ENCODE measurements around the gene ASPM.

Gene ASPM

GRCh38 chr1:197171531-197171930 is 25.1 kb upstream of the ASPM start:
- no peak overlapping the region for H3K27ac ChIP-seq (ENCODE audit: low read depth, low read length)
- no peak for DNase-seq
- H3K4ac ChIP-seq (ENCODE audit: low read depth, low read length) = no peak overlapping the region
- H3K4me3 ChIP-seq (ENCODE audit: low read length) = no peak overlapping the region
- H3K36me3 ChIP-seq (ENCODE audit: control insufficient read depth, insufficient read depth, low read length) = no peaks in the 10 kb centered on the region
- no peak overlapping the region for H2AK5ac ChIP-seq (ENCODE audit: low read length)
- H3K56ac ChIP-seq (ENCODE audit: low read length) = no peak overlapping the region
- H3K23ac ChIP-seq (ENCODE audit: low read length) = no peak overlapping the region
- no peak overlapping the region for H3K4me2 ChIP-seq (ENCODE audit: low read length)
- no peak overlapping the region for H3K9ac ChIP-seq (ENCODE audit: low read length)
- no peak overlapping the region for H4K5ac ChIP-seq (ENCODE audit: low read length)
- H3K27me3 ChIP-seq (ENCODE audit: insufficient read depth, low read length, poor library complexity) = no peaks in the 10 kb centered on the region
- WGBS (ENCODE audit: extremely low coverage, insufficient coverage, low lambda C conversion rate) = no CpG with 5 or more reads among the region's 2 CpGs
- H3K79me2 ChIP-seq (ENCODE audit: control insufficient read depth, insufficient read depth, low read length) = no peaks in the 10 kb centered on the region
- no peak overlapping the region for H4K8ac ChIP-seq (ENCODE audit: low read depth, low read length)
- no peak overlapping the region for H2BK120ac ChIP-seq (ENCODE audit: low read depth, low read length)
- no peaks in the 10 kb centered on the region for H3K4me1 ChIP-seq (ENCODE audit: control insufficient read depth, low read depth, low read length)
- no peak overlapping the region for H3K18ac ChIP-seq (ENCODE audit: low read length)
- no peaks in the 10 kb centered on the region for H3K79me1 ChIP-seq (ENCODE audit: low read length)
- H2BK5ac ChIP-seq (ENCODE audit: low read length) = no peak overlapping the region
- no peak overlapping the region for H2BK15ac ChIP-seq (replicated peaks; ENCODE audit: low read depth)

GRCh38 chr1:197170538-197170937 is 24.1 kb upstream of the ASPM start:
- H4K8ac ChIP-seq (ENCODE audit: low read depth, low read length) = no peak overlapping the region
- H3K36me3 ChIP-seq (ENCODE audit: control insufficient read depth, insufficient read depth, low read length) = no peaks in the 10 kb centered on the region
- H3K9ac ChIP-seq (ENCODE audit: low read length) = no peak overlapping the region
- H3K23ac ChIP-seq (ENCODE audit: low read length) = no peak overlapping the region
- no peak overlapping the region for H3K4ac ChIP-seq (ENCODE audit: low read depth, low read length)
- no peak for DNase-seq
- no peak overlapping the region for H2BK5ac ChIP-seq (ENCODE audit: low read length)
- H3K4me2 ChIP-seq (ENCODE audit: low read length) = no peak overlapping the region
- H3K18ac ChIP-seq (ENCODE audit: low read length) = no peak overlapping the region
- H3K27me3 ChIP-seq (ENCODE audit: insufficient read depth, low read length, poor library complexity) = no peaks in the 10 kb centered on the region
- no peak overlapping the region for H3K4me3 ChIP-seq (ENCODE audit: low read length)
- no peaks in the 10 kb centered on the region for H3K79me1 ChIP-seq (ENCODE audit: low read length)
- H3K4me1 ChIP-seq (ENCODE audit: control insufficient read depth, low read depth, low read length) = no peaks in the 10 kb centered on the region
- no peak overlapping the region for H2BK120ac ChIP-seq (ENCODE audit: low read depth, low read length)
- no peak overlapping the region for H2BK15ac ChIP-seq (replicated peaks; ENCODE audit: low read depth)
- H2AK5ac ChIP-seq (ENCODE audit: low read length) = no peak overlapping the region
- H3K56ac ChIP-seq (ENCODE audit: low read length) = no peak overlapping the region
- H3K27ac ChIP-seq (ENCODE audit: low read depth, low read length) = no peak overlapping the region
- no peaks in the 10 kb centered on the region for H3K79me2 ChIP-seq (ENCODE audit: control insufficient read depth, insufficient read depth, low read length)
- H4K5ac ChIP-seq (ENCODE audit: low read length) = no peak overlapping the region

- Histone ChIP-seq H3K56ac (ENCODE audit: low read length) (no peak overlapping the region), H2BK5ac (ENCODE audit: low read length) (no peak overlapping the region), H3K4me1 (ENCODE audit: control insufficient read depth, low read depth, low read length) (no peaks in the 10 kb centered on the region), H3K23ac (ENCODE audit: low read length) (no peak overlapping the region), H3K9ac (ENCODE audit: low read length) (no peak overlapping the region), H3K4me2 (ENCODE audit: low read length) (no peak overlapping the region), H3K79me2 (ENCODE audit: control insufficient read depth, insufficient read depth, low read length) (no peaks in the 10 kb centered on the region), H4K8ac (ENCODE audit: low read depth, low read length) (no peak overlapping the region), H3K4me3 (ENCODE audit: low read length) (no peak overlapping the region), H3K79me1 (ENCODE audit: low read length) (no peaks in the 10 kb centered on the region), H2BK15ac (replicated peaks; ENCODE audit: low read depth) (no peak overlapping the region), H2AK5ac (ENCODE audit: low read length) (no peak overlapping the region), H2BK120ac (ENCODE audit: low read depth, low read length) (no peak overlapping the region), H3K36me3 (ENCODE audit: control insufficient read depth, insufficient read depth, low read length) (no peaks in the 10 kb centered on the region), H3K27ac (ENCODE audit: low read depth, low read length) (no peak overlapping the region), H3K4ac (ENCODE audit: low read depth, low read length) (no peak overlapping the region), H3K27me3 (ENCODE audit: insufficient read depth, low read length, poor library complexity) (no peaks in the 10 kb centered on the region), H4K5ac (ENCODE audit: low read length) (no peak overlapping the region), H3K18ac (ENCODE audit: low read length) (no peak overlapping the region)
- no CpG with 5 or more reads among the region's 7 CpGs for WGBS (ENCODE audit: extremely low coverage, insufficient coverage, low lambda C conversion rate)
- DNase-seq = no peak
Measured at GRCh38 chr1:197159461-197159860, 13.0 kb upstream of the ASPM start.

- no peak overlapping the region for H3K4ac ChIP-seq (ENCODE audit: low read depth, low read length)
- WGBS (ENCODE audit: extremely low coverage, insufficient coverage, low lambda C conversion rate) = no CpG with 5 or more reads among the region's 1 CpG
- H3K4me2 ChIP-seq (ENCODE audit: low read length) = no peak overlapping the region
- H4K8ac ChIP-seq (ENCODE audit: low read depth, low read length) = no peak overlapping the region
- H3K4me1 ChIP-seq (ENCODE audit: control insufficient read depth, low read depth, low read length) = no peaks in the 10 kb centered on the region
- H2BK5ac ChIP-seq (ENCODE audit: low read length) = no peak overlapping the region
- H3K23ac ChIP-seq (ENCODE audit: low read length) = no peak overlapping the region
- H2AK5ac ChIP-seq (ENCODE audit: low read length) = no peak overlapping the region
- H3K4me3 ChIP-seq (ENCODE audit: low read length) = no peak overlapping the region
- H4K5ac ChIP-seq (ENCODE audit: low read length) = no peak overlapping the region
- no peak overlapping the region for H3K18ac ChIP-seq (ENCODE audit: low read length)
- peak; percentile 18 for DNase-seq
- H3K36me3 ChIP-seq (ENCODE audit: control insufficient read depth, insufficient read depth, low read length) = no peaks in the 10 kb centered on the region
- H3K9ac ChIP-seq (ENCODE audit: low read length) = no peak overlapping the region
- H3K79me1 ChIP-seq (ENCODE audit: low read length) = no peaks in the 10 kb centered on the region
- H2BK15ac ChIP-seq (replicated peaks; ENCODE audit: low read depth) = no peak overlapping the region
- H3K27me3 ChIP-seq (ENCODE audit: insufficient read depth, low read length, poor library complexity) = no peaks in the 10 kb centered on the region
- H3K56ac ChIP-seq (ENCODE audit: low read length) = no peak overlapping the region
- no peak overlapping the region for H2BK120ac ChIP-seq (ENCODE audit: low read depth, low read length)
- H3K79me2 ChIP-seq (ENCODE audit: control insufficient read depth, insufficient read depth, low read length) = no peaks in the 10 kb centered on the region
- no peak overlapping the region for H3K27ac ChIP-seq (ENCODE audit: low read depth, low read length)
Measured at GRCh38 chr1:197156692-197157091, 10.2 kb upstream of the ASPM start.

GRCh38 chr1:197152662-197153061 is 6.2 kb upstream of the ASPM start:
- Histone ChIP-seq H3K56ac (ENCODE audit: low read length) (no peak overlapping the region), H3K79me2 (ENCODE audit: control insufficient read depth, insufficient read depth, low read length) (no peaks in the 10 kb centered on the region), H3K79me1 (ENCODE audit: low read length) (no peaks in the 10 kb centered on the region), H2AK5ac (ENCODE audit: low read length) (no peak overlapping the region), H3K27ac (ENCODE audit: low read depth, low read length) (no peak overlapping the region), H3K4me1 (ENCODE audit: control insufficient read depth, low read depth, low read length) (no peaks in the 10 kb centered on the region), H3K23ac (ENCODE audit: low read length) (no peak overlapping the region), H4K5ac (ENCODE audit: low read length) (no peak overlapping the region), H3K4me2 (ENCODE audit: low read length) (no peak overlapping the region), H3K4ac (ENCODE audit: low read depth, low read length) (no peak overlapping the region), H2BK5ac (ENCODE audit: low read length) (no peak overlapping the region), H3K4me3 (ENCODE audit: low read length) (no peak overlapping the region), H2BK15ac (replicated peaks; ENCODE audit: low read depth) (no peak overlapping the region), H3K18ac (ENCODE audit: low read length) (no peak overlapping the region), H4K8ac (ENCODE audit: low read depth, low read length) (no peak overlapping the region), H3K36me3 (ENCODE audit: control insufficient read depth, insufficient read depth, low read length) (no peaks in the 10 kb centered on the region), H3K9ac (ENCODE audit: low read length) (no peak overlapping the region), H3K27me3 (ENCODE audit: insufficient read depth, low read length, poor library complexity) (no peaks in the 10 kb centered on the region), H2BK120ac (ENCODE audit: low read depth, low read length) (no peak overlapping the region)
- no peak for DNase-seq
- WGBS (ENCODE audit: extremely low coverage, insufficient coverage, low lambda C conversion rate) = no CpG with 5 or more reads among the region's 4 CpGs

GRCh38 chr1:197151185-197151584 is 4.7 kb upstream of the ASPM start:
- no peaks in the 10 kb centered on the region for H3K27me3 ChIP-seq (ENCODE audit: insufficient read depth, low read length, poor library complexity)
- H3K79me2 ChIP-seq (ENCODE audit: control insufficient read depth, insufficient read depth, low read length) = peaks cover under 1% of the 10 kb centered on the region
- no peak overlapping the region for H4K5ac ChIP-seq (ENCODE audit: low read length)
- H3K36me3 ChIP-seq (ENCODE audit: control insufficient read depth, insufficient read depth, low read length) = no peaks in the 10 kb centered on the region
- no peak for DNase-seq
- H2AK5ac ChIP-seq (ENCODE audit: low read length) = no peak overlapping the region
- H3K9ac ChIP-seq (ENCODE audit: low read length) = no peak overlapping the region
- H3K4ac ChIP-seq (ENCODE audit: low read depth, low read length) = no peak overlapping the region
- no peak overlapping the region for H3K23ac ChIP-seq (ENCODE audit: low read length)
- H3K56ac ChIP-seq (ENCODE audit: low read length) = no peak overlapping the region
- H3K79me1 ChIP-seq (ENCODE audit: low read length) = no peaks in the 10 kb centered on the region
- no peak overlapping the region for H3K4me3 ChIP-seq (ENCODE audit: low read length)
- no peak overlapping the region for H4K8ac ChIP-seq (ENCODE audit: low read depth, low read length)
- no peak overlapping the region for H2BK15ac ChIP-seq (replicated peaks; ENCODE audit: low read depth)
- H2BK5ac ChIP-seq (ENCODE audit: low read length) = no peak overlapping the region
- H3K4me1 ChIP-seq (ENCODE audit: control insufficient read depth, low read depth, low read length) = no peaks in the 10 kb centered on the region
- no peak overlapping the region for H3K27ac ChIP-seq (ENCODE audit: low read depth, low read length)
- no CpG with 5 or more reads among the region's 1 CpG for whole genome bisulfite sequencing (ENCODE audit: extremely low coverage, insufficient coverage, low lambda C conversion rate)
- H2BK120ac ChIP-seq (ENCODE audit: low read depth, low read length) = no peak overlapping the region
- no peak overlapping the region for H3K18ac ChIP-seq (ENCODE audit: low read length)
- H3K4me2 ChIP-seq (ENCODE audit: low read length) = no peak overlapping the region
